Right forelimb (tissue), 1 donor: ENCODE results near the gene NAGLU.
A peak's percentile ranks its signal among the peaks of the same experiment; 100 is the strongest.

ENCODE experiments used
- DNase-seq: peaks from one replicate; pipeline ENCODE4 v3.0.0-alpha.2; 2018

Gene NAGLU

GRCh38 chr17:42536048-42536371, at the start of gene NAGLU:
NAGLU (plus strand) TSS chr17:42536241; CDS start chr17:42536273, 32 bp downstream.
- peak; percentile 98 for DNase-seq

- no peak for DNase-seq
These were observed 48.0 kb upstream of the NAGLU start for GRCh38 chr17:42488032-42488431.

- DNase-seq = no peak
These were observed 42.7 kb upstream of the NAGLU start for GRCh38 chr17:42493319-42493718.

GRCh38 chr17:42494673-42495072, 41.4 kb upstream of the NAGLU start:
- no peak for DNase-seq

GRCh38 chr17:42498828-42499227, 37.2 kb upstream of the NAGLU start:
- no peak for DNase-seq

- no peak for DNase-seq
These were observed 34.0 kb upstream of the NAGLU start for GRCh38 chr17:42502091-42502490.

- DNase-seq = no peak
These were observed 33.1 kb upstream of the NAGLU start for GRCh38 chr17:42502926-42503325.

GRCh38 chr17:42507671-42508070, 28.4 kb upstream of the NAGLU start:
- DNase-seq = no peak

GRCh38 chr17:42508426-42509165, 27.4 kb upstream of the NAGLU start:
- DNase-seq = no peak

- no peak for DNase-seq
These were observed 26.6 kb upstream of the NAGLU start for GRCh38 chr17:42509409-42509808.

GRCh38 chr17:42509841-42510240, 26.2 kb upstream of the NAGLU start:
- DNase-seq = no peak

GRCh38 chr17:42512246-42512645, 23.8 kb upstream of the NAGLU start:
- no peak for DNase-seq

- no peak for DNase-seq
These were observed 23.2 kb upstream of the NAGLU start for GRCh38 chr17:42512733-42513251.

- no peak for DNase-seq
These were observed 22.4 kb upstream of the NAGLU start for GRCh38 chr17:42513686-42514085.

- DNase-seq = no peak
These were observed 21.8 kb upstream of the NAGLU start for GRCh38 chr17:42514279-42514678.

GRCh38 chr17:42514867-42515266, 21.2 kb upstream of the NAGLU start:
- no peak for DNase-seq

- peak; percentile 90 for DNase-seq
These were observed 18.5 kb upstream of the NAGLU start for GRCh38 chr17:42517516-42517915.

- peak; percentile 80 for DNase-seq
These were observed 17.8 kb upstream of the NAGLU start for GRCh38 chr17:42518046-42518754.

- DNase-seq = peak; percentile 69
These were observed 17.1 kb upstream of the NAGLU start for GRCh38 chr17:42518755-42519545.

GRCh38 chr17:42519546-42520491, 16.2 kb upstream of the NAGLU start:
- DNase-seq = peak; percentile 93

- no peak for DNase-seq
These were observed 15.5 kb upstream of the NAGLU start for GRCh38 chr17:42520540-42520951.

GRCh38 chr17:42521036-42521435, 15.0 kb upstream of the NAGLU start:
- DNase-seq = no peak
